ENCODE measurements around the gene SNHG17. TPM values are rescaled to one million over a fixed set of nuclear protein-coding genes. Genes with fewer than 3 reads are reported as not detected.
A peak's percentile ranks its signal among the peaks of the same experiment; 100 is the strongest.
"Not testable (repeated sequence)": the region's sequence is repeated elsewhere in the genome, so short reads cannot be mapped to it uniquely, and the experiment has no call there.

Gene SNHG17
- total RNA-seq, 2 donors from 2014 or later, result 36.7 to 45.9 TPM

DNA sequence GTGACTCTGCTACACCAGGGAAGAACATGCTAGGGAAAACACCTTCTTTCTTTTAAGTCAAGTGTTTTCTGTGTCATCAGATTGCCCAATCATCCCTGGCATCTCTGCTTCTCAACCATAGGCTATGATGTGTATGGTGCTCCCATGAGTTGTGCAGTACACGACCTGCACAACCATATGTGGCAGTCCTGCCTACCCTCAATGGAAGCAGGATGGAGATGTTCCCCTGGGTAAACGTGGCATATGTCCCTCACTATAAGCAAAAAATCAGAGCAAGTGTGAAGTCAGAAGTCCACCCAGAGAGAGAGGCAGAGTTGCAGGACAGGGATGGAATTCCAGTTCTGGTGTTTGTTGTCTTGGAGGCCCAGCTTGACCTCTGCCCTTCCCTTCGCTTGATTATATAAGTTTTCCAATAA is 10.3 kb upstream of the SNHG17 start:
- H3K4me3 Mint-ChIP-seq, result no peak overlapping the region

GRCh38 chr20:38441916-38442315 is 6.8 kb upstream of the SNHG17 start:
- Mint-ChIP-seq H3K4me1 (no peaks in the 10 kb centered on the region), H3K36me3 (ENCODE audit: low read depth) (no peaks in the 10 kb centered on the region), H3K4me3 (no peak overlapping the region), H3K27ac (peak overlapping the region; percentile 32), H3K27me3 (ENCODE audit: insufficient read depth) (peaks cover 8% of the 10 kb centered on the region), H3K9me3 (no peaks in the 10 kb centered on the region)
- WGBS, 2 experiments (ENCODE audit: insufficient coverage in 1 of 2, insufficient read length in 1 of 2), result 50 to 75% methylated on average over 8 to 9 of the region's 9 CpGs
- Histone ChIP-seq H3K4me3 (ENCODE audit: low read length) (no peak overlapping the region), H3K36me3 (ENCODE audit: control insufficient read depth, insufficient read depth, low read length) (no peaks in the 10 kb centered on the region), H3K27ac (ENCODE audit: low read depth, low read length) (peak overlapping the region; percentile 6), H3K9ac (ENCODE audit: extremely low read depth, low read length, poor library complexity, severe bottlenecking) (no peak overlapping the region), H3K27me3 (ENCODE audit: control insufficient read depth, insufficient read depth, low read length, poor library complexity, severe bottlenecking) (no peaks in the 10 kb centered on the region), H3K9me3 (ENCODE audit: control insufficient read depth, low read length) (no peaks in the 10 kb centered on the region), H3K4me1 (ENCODE audit: control insufficient read depth, insufficient read depth, low read length) (no peaks in the 10 kb centered on the region)
- TF ChIP-seq CTCF (conservative IDR thresholded peaks at IDR 0.05), result no peak
- DNase-seq, result no peak

More for the DNA sequence above, 10.3 kb upstream of the SNHG17 start:
- Histone ChIP-seq H3K4me3 (ENCODE audit: low read length) (no peak overlapping the region), H3K4me1 (ENCODE audit: control insufficient read depth, insufficient read depth, low read length) (peaks cover 14% of the 10 kb centered on the region), H3K27ac (ENCODE audit: low read depth, low read length) (no peak overlapping the region), H3K9ac (ENCODE audit: extremely low read depth, low read length, poor library complexity, severe bottlenecking) (no peak overlapping the region), H3K36me3 (ENCODE audit: control insufficient read depth, insufficient read depth, low read length) (peaks cover 13% of the 10 kb centered on the region), H3K27me3 (ENCODE audit: control insufficient read depth, insufficient read depth, low read length, poor library complexity, severe bottlenecking) (no peaks in the 10 kb centered on the region), H3K9me3 (ENCODE audit: control insufficient read depth, low read length) (no peaks in the 10 kb centered on the region)
- H3K27me3 Mint-ChIP-seq (ENCODE audit: insufficient read depth), result peaks cover 3% of the 10 kb centered on the region
- no peak overlapping the region for H3K27ac Mint-ChIP-seq
- H3K36me3 Mint-ChIP-seq (ENCODE audit: low read depth), result peaks cover 14% of the 10 kb centered on the region
- no peak for DNase-seq
- 86 to 100% methylated on average over 1 to 2 of the region's 3 CpGs for whole genome bisulfite sequencing, 2 experiments (ENCODE audit: insufficient coverage in 1 of 2, insufficient read length in 1 of 2)
- H3K9me3 Mint-ChIP-seq, result no peaks in the 10 kb centered on the region
- TF ChIP-seq CTCF (conservative IDR thresholded peaks at IDR 0.05), result no peak
- peaks cover 14% of the 10 kb centered on the region for H3K4me1 Mint-ChIP-seq

DNA sequence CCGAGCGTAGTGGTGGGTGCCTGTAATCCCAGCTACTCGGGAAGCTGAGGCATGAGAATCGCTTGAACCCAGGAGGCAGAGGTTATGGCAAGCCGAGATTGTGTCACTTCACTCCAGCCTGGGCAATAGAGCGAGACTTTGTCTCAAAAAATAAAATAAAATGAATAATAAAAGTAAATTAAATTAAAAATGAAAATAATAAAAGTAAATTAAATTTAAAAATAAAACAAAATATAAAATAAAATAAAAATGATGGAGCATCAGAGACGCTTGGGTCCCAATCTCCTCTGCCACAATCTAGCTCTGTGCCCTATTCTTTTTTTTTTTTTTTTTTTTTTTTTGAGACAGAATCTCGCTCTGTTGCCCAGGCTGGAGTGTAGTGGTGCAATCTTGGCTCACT is 6.0 kb upstream of the SNHG17 start:
- not testable (repeated sequence) for H3K27me3 ChIP-seq (ENCODE audit: control insufficient read depth, insufficient read depth, low read length, poor library complexity, severe bottlenecking); H3K4me3 ChIP-seq (ENCODE audit: low read length); H3K9me3 ChIP-seq (ENCODE audit: control insufficient read depth, low read length); H3K36me3 ChIP-seq (ENCODE audit: control insufficient read depth, insufficient read depth, low read length); H3K4me1 ChIP-seq (ENCODE audit: control insufficient read depth, insufficient read depth, low read length); H3K9me3 Mint-ChIP-seq; H3K4me1 Mint-ChIP-seq; H3K9ac ChIP-seq (ENCODE audit: extremely low read depth, low read length, poor library complexity, severe bottlenecking); H3K27ac Mint-ChIP-seq; H3K36me3 Mint-ChIP-seq (ENCODE audit: low read depth); H3K4me3 Mint-ChIP-seq; H3K27ac ChIP-seq (ENCODE audit: low read depth, low read length); H3K27me3 Mint-ChIP-seq (ENCODE audit: insufficient read depth); DNase-seq
- WGBS, 2 experiments (ENCODE audit: insufficient coverage in 1 of 2, insufficient read length in 1 of 2), result 96 to 100% methylated on average over 4 to 6 of the region's 8 CpGs

DNA sequence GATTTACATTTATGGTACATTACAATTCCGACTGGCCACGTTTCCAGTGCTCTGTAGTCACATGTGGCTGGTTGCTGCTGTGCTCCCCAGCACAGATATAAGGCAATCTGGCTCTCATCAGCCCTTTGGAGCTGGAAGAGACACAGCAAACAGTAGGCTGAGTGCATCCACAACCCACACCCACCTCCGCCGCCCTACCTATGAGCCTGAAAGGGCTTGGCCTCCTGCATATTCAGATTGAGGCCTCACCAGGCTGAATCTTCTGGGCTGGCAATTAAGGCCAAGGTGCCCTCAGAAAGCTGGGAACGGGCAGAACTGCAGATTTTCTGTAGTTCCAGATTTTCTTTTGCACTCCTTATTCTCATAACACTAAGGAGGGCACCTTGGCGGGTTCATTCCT is 2.7 kb upstream of the SNHG17 start:
- Mint-ChIP-seq H3K9me3 (no peaks in the 10 kb centered on the region), H3K27ac (no peak overlapping the region), H3K4me1 (peaks cover 9% of the 10 kb centered on the region), H3K27me3 (ENCODE audit: insufficient read depth) (peaks cover 5% of the 10 kb centered on the region), H3K36me3 (ENCODE audit: low read depth) (peaks cover 19% of the 10 kb centered on the region), H3K4me3 (no peak overlapping the region)
- no peaks in the 10 kb centered on the region for H3K9me3 ChIP-seq (ENCODE audit: control insufficient read depth, low read length)
- no peaks in the 10 kb centered on the region for H3K27me3 ChIP-seq (ENCODE audit: control insufficient read depth, insufficient read depth, low read length, poor library complexity, severe bottlenecking)
- no peak overlapping the region for H3K9ac ChIP-seq (ENCODE audit: extremely low read depth, low read length, poor library complexity, severe bottlenecking)
- no peak overlapping the region for H3K4me3 ChIP-seq (ENCODE audit: low read length)
- no peak for TF ChIP-seq CTCF (conservative IDR thresholded peaks at IDR 0.05)
- no peak overlapping the region for H3K27ac ChIP-seq (ENCODE audit: low read depth, low read length)
- WGBS, 2 experiments (ENCODE audit: insufficient coverage in 1 of 2, insufficient read length in 1 of 2), result 90% methylated on average over 2 to 6 of the region's 6 CpGs
- DNase-seq, result no peak
- H3K4me1 ChIP-seq (ENCODE audit: control insufficient read depth, insufficient read depth, low read length), result no peaks in the 10 kb centered on the region
- H3K36me3 ChIP-seq (ENCODE audit: control insufficient read depth, insufficient read depth, low read length), result peaks cover 13% of the 10 kb centered on the region

Data from endodermal cell (in vitro differentiated cells).